HG02840 (cell line): ENCODE measurements around the gene COPB2.

ENCODE experiments used
- ATAC-seq: cut with Tn5 transposase; IDR thresholded peaks from one replicate; pipeline ENCODE4 v1.9.1; 2021; ENCODE audit warnings: mild to moderate bottlenecking, moderate library complexity, moderate number of reproducible peaks; ENCODE audit not compliant: unreplicated experiment, low FRiP score

The COPB2 gene

DNA sequence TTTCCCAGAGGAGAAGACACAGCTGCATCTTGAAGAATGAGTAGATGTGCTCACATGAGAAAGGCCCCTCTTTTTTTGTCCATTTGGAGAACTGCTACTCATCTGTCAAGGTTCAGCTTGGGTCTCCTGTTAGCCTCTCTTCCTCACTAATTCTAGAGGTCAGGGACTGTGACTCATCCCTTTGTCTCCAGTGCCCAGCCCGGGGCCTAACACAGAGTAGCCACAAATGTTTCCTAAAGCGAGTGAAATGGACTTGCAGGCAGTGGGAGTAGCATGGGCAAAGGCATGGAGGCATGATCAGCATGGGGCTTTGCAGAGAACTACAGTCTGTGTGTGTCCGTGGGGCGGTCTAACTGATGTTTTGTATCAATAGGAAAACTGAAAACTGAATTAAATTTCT, 79.6 kb downstream of the COPB2 start:
- no peak for ATAC-seq

DNA sequence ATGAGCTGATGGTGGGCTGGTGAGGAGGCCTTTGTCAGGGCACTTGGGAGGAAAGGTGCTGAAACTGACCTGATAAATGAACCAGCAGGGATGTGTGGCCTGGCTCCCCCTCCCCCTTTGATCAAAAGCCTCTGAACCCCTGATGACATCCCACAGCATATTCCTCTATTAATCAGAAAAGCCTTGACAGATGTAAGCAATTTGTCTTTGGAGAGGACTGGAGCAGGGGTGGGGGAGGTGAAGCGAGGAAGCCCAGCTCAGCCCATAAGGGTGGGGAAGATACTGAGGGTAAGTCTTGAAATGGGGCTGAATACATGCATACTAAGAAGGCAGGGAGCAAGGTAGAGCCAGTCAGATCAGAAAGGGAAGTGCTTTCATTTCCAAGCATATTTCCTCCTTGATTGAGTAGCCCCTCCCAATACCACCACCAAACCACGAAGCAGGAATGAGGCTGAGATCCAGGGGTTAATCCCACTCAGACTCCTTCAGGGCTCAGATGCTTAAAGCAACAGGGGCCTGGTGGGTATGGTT, 80.3 kb downstream of the COPB2 start:
- no peak for ATAC-seq

DNA sequence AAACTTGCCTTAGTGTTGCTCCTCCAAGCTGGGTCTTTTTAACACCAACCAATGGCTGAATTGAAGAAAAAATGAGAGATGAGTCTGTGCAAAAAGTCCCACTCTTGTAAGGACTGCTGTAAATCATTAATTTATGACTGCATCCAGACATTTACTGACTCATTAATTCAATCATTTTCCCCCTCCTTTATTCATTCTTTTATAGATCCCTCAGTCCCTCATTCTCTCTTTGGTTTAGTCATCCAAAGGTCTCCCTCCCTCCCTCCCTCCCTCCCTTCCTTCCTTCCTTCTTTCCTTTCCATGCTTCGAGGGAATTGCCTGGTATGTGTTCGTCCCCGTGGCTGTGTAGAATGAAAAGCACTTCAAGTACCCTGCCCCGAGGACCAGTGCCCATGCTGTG, 80.9 kb downstream of the COPB2 start:
- ATAC-seq, result no peak

DNA sequence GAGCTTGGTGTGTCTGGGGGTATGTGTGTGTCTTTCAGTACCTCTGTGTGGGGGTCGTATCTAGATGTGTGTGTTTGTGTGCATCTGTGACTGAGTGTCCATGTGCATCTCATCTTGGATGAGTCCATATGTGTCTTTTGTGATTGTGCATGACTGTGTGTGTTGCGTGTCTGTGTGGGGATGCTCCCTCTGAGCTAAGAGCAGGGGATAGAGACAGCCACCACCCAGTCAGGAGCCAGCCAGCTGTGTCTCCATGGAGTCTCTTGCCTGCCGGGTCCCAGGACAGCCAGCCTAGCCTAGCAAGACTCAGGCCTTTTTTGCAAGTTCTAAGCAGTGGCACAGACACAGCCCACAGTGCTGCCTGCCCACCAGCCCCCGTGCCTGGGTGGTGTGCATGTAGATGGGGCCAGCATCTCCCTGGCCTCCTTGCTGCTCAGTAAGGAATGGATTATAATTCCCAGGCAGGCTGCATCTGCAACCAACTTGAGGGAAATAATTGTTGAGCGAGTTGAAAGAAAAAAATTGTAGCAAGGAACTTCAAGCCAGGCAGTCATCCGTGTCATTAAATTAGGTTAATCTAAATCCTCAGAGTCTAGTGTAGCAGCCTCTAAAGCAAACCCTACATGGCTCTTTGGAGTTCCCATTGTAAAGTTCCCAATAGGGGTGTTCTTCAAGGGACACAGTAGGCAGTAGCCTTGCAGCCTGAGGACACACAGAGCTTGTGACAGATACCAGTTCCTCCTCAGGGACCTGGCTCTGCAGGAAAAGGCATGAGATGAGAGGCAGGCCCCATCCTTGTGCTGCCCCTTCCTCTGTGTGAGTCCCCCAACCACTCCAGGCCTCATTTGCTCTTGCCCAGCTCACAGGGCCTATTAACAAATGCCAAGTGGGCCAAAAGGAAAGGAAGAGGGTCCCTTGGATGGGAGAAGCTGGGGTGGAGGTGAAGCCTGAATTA, 81.6 kb downstream of the COPB2 start:
- ATAC-seq, result no peak
